KBM-7 (cell line): ENCODE results near the gene MOSPD3.
"Not testable (repeated sequence)": the region's sequence is repeated elsewhere in the genome, so short reads cannot be mapped to it uniquely, and the experiment has no call there.

ENCODE experiments used
- DNase-seq: peaks from one replicate; pipeline ENCODE4 v3.0.0-alpha.2; 2015
- in situ Hi-C: fragments of 300-500 bp; cut with MboI; formaldehyde crosslinking; loops from 2 replicates; pipeline ENCODE4 v1.14.3; 2020; ENCODE audit warnings: low sequenced_read_pairs, low pct_unique_long_range_greater_than_20kb, mixed read lengths

The MOSPD3 gene

DNA sequence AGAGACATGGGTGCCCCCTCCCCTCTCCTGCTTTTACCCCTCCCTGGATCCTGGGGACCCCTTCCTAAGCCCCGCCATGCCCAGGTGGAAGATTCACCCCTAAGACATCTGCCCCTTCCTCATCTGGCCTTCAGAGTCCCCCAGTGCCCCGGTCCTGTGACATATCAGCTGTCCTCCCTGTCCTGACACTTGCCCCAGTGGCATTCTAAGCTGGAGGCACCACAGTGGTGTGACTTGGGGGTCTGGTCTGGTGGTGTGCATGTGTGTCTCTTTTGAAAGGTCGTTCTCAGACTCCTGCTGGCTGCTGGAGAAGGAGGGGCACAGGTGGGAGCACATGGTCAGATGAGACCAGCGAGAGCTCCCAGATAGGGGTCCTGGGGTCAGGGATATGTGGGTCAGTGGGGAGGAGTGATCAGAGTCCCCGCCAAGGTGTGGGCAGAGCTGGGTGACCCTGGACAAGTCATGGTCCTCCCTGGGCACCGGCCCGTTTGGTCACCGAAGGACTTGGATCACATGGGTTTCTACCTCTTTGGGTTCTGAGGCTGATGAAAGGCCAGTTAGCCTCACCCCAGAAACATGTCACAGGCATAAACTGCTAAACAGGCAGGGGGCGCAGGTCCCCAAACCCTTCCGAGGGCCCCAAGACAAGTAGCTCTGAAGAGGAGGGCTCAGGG lies 29.7 kb downstream of the MOSPD3 start:
- DNase-seq: no peak
- in situ Hi-C loops: no loop called here

DNA sequence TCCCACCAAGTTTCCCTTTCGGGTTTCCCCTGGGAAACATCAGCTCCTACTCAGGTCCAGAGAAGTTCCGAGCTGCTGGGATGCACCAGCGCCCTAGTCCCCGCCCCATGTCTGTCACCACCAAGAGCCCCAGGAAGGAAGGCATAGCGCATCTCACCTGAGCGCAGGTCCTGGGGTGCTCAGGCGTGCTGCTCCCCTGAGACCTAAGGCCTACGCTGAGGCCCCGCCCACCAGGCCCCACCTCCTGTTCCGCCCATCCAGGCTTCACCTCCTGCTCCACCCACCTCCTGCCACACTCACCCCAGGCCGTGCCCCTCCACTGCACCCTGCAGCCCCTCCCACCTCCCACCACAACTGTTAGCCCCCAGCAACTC lies 30.2 kb downstream of the MOSPD3 start:
- DNase-seq: no peak
- in situ Hi-C loops: no loop called here

DNA sequence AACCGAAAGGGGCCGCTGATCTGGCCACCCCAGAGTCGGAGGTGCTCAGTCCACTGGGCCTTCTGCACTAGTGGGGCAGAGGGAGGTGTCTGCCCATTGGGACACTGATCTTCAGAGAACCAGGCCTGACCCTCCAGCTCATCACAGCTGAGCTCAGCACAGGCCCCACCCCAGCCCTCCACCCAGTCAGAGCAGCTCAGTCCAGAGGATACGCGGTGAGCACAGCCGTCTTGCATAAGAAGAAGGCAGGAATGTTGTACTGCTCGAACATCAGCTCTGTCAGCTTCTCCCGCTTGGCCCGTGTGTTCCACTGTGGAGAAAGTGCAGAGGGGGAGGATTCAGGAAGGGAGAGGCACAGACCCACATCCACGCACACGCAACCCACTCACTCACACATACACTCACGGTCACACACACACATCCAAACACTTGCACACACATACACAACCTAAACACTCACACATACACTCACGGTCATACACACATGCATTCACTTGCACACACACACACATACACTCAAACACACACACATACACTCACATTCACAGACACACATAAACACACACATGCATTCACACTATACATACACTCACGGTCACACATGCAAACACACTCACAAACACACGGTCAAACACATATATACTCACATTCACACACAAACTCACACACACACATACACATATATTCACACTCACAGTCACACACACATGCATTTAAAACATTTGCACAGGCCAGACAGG lies 37.7 kb downstream of the MOSPD3 start:
- no peak for DNase-seq
- in situ Hi-C loops: no loop called here

DNA sequence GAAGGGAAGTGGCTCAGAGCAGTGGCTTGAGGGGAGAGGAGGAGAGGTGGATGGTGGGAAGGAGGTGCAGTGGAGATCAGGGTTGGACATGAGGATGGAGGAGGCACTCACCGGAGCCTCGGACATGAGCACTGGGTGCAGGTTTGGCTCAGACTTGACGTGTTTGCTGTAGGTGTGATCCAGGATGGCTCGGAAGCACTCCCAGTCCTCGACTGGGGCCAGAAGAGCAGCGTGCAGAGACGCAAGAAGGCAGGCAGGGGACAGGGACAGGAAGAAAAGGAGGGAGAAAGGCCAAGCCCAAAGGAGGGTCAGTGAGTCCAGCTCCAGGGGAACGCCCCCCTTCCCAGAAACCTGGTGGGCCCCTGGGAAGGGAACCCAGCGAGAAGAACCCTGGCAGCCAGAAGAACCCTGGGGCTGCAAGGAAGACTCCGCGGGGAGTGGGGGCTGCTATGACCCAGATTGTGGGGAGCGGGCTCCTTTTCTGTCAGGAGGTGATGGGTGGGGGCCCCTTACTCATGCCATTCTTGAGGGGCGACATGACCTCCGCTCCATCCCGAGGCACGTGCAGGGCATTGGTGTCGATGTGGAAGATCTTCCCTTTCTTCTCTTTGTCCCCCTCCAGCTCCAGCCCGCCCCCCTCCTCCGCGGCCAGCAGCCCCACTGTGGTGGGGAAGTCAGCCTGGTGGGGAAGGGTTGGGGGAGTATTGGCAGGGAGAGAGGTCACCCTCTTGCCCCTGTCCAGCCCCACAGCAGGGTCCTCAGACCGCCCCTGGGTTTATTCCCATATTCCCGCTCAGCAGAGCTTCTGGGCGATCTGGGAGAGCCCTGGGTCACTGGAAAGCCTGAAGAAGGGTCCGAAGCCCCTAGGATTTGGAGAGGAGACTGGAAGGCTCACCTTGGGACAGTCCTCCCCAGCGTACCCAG lies 42.8 kb downstream of the MOSPD3 start:
- no peak for DNase-seq
- in situ Hi-C loops: no loop called here

DNA sequence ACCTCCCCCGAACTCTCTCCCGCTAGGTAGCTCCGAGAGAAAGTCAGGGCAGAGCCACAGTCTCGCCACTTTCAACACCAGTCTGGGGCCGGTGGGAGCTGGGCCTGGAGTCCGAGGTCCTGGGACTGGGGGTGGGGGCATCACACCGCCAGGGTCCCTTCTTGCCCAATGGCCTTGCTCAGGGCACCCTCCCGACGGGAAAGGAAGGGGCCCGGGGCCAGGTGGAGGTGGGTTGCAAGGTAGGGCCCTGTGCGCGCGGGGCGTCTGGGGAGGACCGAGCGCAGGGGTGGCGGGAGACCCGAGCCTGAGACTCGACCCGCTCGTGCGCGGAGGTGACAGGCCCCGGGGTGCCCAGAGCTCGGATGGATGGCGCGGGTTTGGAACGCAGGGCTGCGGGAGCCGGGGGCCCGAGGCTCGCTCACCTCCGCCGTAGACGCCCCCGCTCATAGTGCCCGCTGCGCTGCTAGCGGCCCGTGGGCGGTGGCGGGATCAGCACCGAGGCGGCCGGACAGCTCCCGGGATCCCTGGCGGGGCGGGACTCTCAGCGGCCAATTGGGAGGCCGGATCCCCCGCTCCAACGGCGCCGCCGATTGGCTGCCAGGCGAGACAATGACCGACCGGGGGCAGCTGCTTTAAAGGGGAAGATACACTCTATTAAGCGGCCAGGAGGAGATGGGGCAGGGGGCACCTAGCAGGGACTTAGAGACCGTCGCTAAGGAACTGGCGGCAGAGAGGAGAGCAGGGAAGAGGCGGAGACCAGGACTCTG lies 43.8 kb downstream of the MOSPD3 start, which contains the start of gene ACTL6B:
TSS of gene ACTL6B (minus strand) at position 541 of the 767 bp plus-strand sequence. CDS start at position 447, 94 bp downstream.
- peak; percentile 74 for DNase-seq

DNA sequence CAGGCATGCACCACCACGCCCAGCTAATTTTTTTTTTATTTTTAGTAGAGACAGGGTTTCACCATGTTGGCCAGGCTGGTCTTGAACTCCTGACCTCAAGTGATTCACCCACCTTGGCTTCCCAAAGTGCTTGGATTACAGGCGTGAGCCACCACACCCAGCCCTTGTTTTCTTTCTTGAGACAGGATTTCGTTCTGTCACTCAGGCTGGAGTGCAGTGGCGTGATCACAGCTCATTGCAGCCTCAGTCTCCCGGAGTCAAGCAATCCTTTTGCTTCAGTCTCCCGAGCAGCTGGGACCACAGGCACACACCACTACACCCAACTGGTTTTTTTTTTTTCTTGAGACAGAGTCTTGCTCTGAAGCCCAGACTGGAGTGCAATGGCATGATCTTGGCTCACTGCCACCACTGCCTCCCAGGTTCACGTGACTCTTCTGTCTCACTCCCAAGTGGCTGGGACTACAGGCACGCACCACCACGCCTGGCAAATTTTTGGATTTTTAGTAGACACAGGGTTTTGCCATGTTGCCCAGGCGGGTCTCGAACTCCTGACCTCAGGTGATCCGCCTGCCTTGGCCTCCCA lies 49.9 kb downstream of the MOSPD3 start:
- DNase-seq, in situ Hi-C loops: not testable (repeated sequence)

More for the DNA sequence above, 43.8 kb downstream of the MOSPD3 start, which contains the start of gene ACTL6B:
- in situ Hi-C loops: no loop called here
